Thoracic aorta (tissue), 2 donors: Measurements from ENCODE around the gene SLC35D2. TPM values are rescaled to one million over a fixed set of nuclear protein-coding genes. Genes with fewer than 3 reads are reported as not detected.

Experiments used
- ATAC-seq: fragments of 150-250 bp; one replicate; pipeline ENCODE4 v1.8.0; 2017; ENCODE audit warnings: low read depth; ENCODE audit not compliant: insufficient number of reproducible peaks, low FRiP score
- DNase-seq: peaks from one replicate; pipeline ENCODE4 v3.0.0-alpha.2; 2020; ENCODE audit warnings: low spot score
- H3K27ac ChIP-seq, 2 donors: fragments of 200-600 bp; sonication (generic); 1 replicate in 1 of 2; 2 replicates in 1 of 2; pipeline ENCODE4 v1.5.1; 2016; ENCODE audit warnings: mild to moderate bottlenecking in 2 of 2, moderate library complexity in 2 of 2
- H3K27me3 ChIP-seq: fragments of 200-600 bp; sonication (generic); replicated peaks from 2 replicates; pipeline ENCODE4 v1.6.0; 2016; ENCODE audit warnings: mild to moderate bottlenecking; ENCODE audit not compliant: insufficient read depth
- H3K36me3 ChIP-seq: fragments of 200-600 bp; sonication (generic); one replicate; pipeline ENCODE4 v1.5.1; 2016
- H3K4me1 ChIP-seq, 2 donors: fragments of 200-600 bp; sonication (generic); 1 replicate in 1 of 2; 2 replicates in 1 of 2; pipeline versions ENCODE4 v1.5.1 to v1.6.0; 2016; ENCODE audit warnings: low read depth in 2 of 2, mild to moderate bottlenecking in 1 of 2; ENCODE audit not compliant: control insufficient read depth in 1 of 2
- H3K4me3 ChIP-seq: fragments of 200-600 bp; sonication (generic); 2 replicates; pipeline ENCODE4 v1.5.1; 2016; ENCODE audit warnings: mild to moderate bottlenecking
- H3K9me3 ChIP-seq: fragments of 200-600 bp; sonication (generic); 2 replicates; pipeline ENCODE4 v1.5.1; 2016
- CTCF ChIP-seq: fragments of 200-600 bp; sonication (generic); IDR thresholded peaks from one replicate; pipeline ENCODE4 v1.5.1; 2019; ENCODE audit warnings: antibody characterized with exemption
- total RNA-seq, 2 donors: library from RNA; depleted of rRNA; stranded (reverse); fragments of >200 nt; gene quantifications; one replicate each; pipeline versions ENCODE4 v1.1.0 to v1.2.3, GENCODE V29; 2016

The SLC35D2 gene
- total RNA-seq, 2 donors from 2014 or later = 15.0 to 44.0 TPM

DNA sequence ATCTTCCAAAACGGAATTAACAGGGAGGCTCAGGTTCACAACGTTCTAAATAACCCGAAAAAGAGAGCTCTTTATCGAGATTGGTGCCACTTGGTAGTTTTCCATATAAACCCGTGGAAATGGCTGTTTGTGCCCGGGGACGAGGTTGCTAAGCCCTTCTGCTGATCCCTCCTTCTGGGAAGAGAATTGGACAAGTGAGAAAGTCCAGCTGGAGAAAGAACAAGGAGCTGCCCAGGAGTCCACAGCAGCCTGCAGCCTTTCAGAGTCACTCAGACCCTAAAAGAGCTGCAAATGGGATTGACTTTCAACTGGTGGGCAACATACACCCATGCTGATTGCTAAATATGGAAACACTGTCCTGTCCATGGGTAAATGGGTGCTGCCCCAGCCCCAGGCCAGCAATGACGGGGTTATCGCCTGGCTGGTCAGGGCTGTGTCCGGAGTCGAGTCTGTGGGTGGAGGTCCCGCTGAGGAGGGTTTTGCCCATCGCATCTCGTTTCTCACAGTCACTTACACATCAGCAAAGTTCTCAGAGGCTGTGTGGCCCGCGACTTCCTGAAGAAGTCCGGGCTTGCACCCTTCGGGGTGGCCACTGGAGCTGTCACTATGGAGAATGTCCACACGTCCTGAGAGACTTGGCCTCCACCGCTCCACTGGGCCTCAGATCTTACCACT is 40.8 kb downstream of the SLC35D2 start:
- Histone ChIP-seq H3K4me1 (peaks cover 0 to 13% of the 10 kb centered on the region in 2 donors), H3K4me3 (no peak overlapping the region), H3K9me3 (no peaks in the 10 kb centered on the region), H3K27me3 (no peaks in the 10 kb centered on the region), H3K36me3 (peaks cover 9% of the 10 kb centered on the region), H3K27ac (no peak overlapping the region)
- ATAC-seq = no peak
- no peak for TF ChIP-seq CTCF
- no peak for DNase-seq

DNA sequence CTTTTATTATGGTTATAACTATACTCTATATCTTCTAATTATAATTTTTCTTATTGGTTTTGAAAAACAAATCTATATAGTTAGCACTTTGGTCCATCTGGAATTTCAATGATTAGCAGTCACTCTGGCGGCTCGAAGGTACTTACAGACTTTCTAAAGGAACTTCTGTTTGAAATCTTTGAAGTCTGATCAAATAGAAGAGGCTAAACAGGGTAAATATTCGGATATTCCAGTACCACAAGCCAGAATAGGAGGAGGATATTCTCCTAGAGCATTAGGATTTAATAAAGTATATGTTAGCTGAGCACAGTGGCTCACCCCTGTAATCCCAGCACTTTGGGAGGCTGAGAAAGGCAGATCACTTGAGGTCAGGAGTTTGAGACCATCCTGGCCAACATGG is 42.8 kb downstream of the SLC35D2 start:
- Histone ChIP-seq H3K36me3 (peaks cover 11% of the 10 kb centered on the region), H3K27ac (no peak overlapping the region), H3K27me3 (no peaks in the 10 kb centered on the region), H3K4me3 (no peak overlapping the region), H3K4me1 (peaks cover 0 to 13% of the 10 kb centered on the region in 2 donors), H3K9me3 (no peaks in the 10 kb centered on the region)
- no peak for TF ChIP-seq CTCF
- ATAC-seq (no peak), DNase-seq (no peak)

GRCh38 chr9:96338299-96338698 is 45.2 kb downstream of the SLC35D2 start:
- ATAC-seq = no peak
- TF ChIP-seq CTCF = no peak
- H3K27me3 ChIP-seq = no peaks in the 10 kb centered on the region
- H3K27ac ChIP-seq = no peak overlapping the region
- DNase-seq = no peak
- peaks cover 0 to 2% of the 10 kb centered on the region in 2 donors for H3K4me1 ChIP-seq
- H3K9me3 ChIP-seq = no peaks in the 10 kb centered on the region
- peaks cover 18% of the 10 kb centered on the region for H3K36me3 ChIP-seq
- H3K4me3 ChIP-seq = no peak overlapping the region

- H3K27me3 ChIP-seq = no peaks in the 10 kb centered on the region
- H3K36me3 ChIP-seq = peaks cover 8% of the 10 kb centered on the region
- DNase-seq = no peak
- H3K4me3 ChIP-seq = no peak overlapping the region
- no peaks in the 10 kb centered on the region for H3K9me3 ChIP-seq
- no peak overlapping the region for H3K27ac ChIP-seq
- H3K4me1 ChIP-seq = no peaks in the 10 kb centered on the region
- no peak for ATAC-seq
- no peak for TF ChIP-seq CTCF
Measured at GRCh38 chr9:96333958-96334357, 49.6 kb downstream of the SLC35D2 start.

DNA sequence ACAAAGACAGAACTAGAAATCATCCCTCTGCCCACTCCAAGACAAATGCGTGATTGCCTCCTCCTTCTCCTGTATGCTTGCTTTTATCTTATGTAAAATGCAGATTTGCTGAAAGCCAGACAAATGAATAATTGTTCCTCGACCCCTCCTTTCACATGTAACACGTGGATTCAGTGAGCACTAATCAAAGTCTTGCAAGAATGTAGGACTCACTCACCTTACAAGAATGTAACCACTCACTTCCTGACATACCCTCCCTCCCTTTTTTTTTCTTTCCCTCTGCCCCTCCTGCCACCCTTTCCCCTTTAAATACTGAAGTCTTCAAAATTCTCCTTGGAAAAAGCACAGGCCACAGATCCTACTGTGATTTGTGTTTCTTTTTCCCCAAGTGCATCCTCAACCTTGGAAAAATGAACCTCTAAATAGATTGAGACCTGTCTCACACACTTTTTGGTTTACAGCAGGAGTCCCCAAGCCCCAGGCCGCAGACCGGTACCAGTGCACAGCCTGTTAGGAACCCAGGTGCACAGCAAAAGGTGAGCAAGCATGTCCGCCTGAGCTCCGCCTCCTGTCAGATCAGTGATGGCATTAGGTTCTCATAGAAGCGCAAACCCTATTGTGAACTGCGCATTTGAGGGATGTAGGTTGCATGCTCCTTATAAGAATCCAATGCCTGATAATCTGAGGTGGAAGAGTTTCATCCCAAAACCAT is 52.1 kb downstream of the SLC35D2 start:
- peaks cover 8% of the 10 kb centered on the region for H3K36me3 ChIP-seq
- no peak for ATAC-seq
- no peak overlapping the region for H3K4me3 ChIP-seq
- H3K27me3 ChIP-seq = no peaks in the 10 kb centered on the region
- no peak for TF ChIP-seq CTCF
- H3K27ac ChIP-seq = no peak overlapping the region
- H3K9me3 ChIP-seq = no peaks in the 10 kb centered on the region
- DNase-seq = no peak
- H3K4me1 ChIP-seq = no peaks in the 10 kb centered on the region
